Right ventricle myocardium superior (tissue), 1 donor: ENCODE measurements around the gene AOC3. TPM values are rescaled to one million over a fixed set of nuclear protein-coding genes. Genes with fewer than 3 reads are reported as not detected.
A peak's percentile ranks its signal among the peaks of the same experiment; 100 is the strongest.
"Not testable (repeated sequence)": the region's sequence is repeated elsewhere in the genome, so short reads cannot be mapped to it uniquely, and the experiment has no call there.

Experiments used
- ATAC-seq: fragments of 200-7000 bp; cut with Tn5 transposase; one replicate; pipeline ENCODE4 v1.9.1; 2020; ENCODE audit warnings: mild to moderate bottlenecking; ENCODE audit not compliant: poor library complexity
- DNase-seq: peaks from one replicate; pipeline ENCODE4 v3.0.0-alpha.2; 2020
- intact Hi-C: fragments of 100-400 bp; cut with DNase I; formaldehyde crosslinking; loops from one replicate; pipeline ENCODE4 v1.11.2; 2022
- total RNA-seq: library from RNA; stranded (reverse); fragmentation: NEBNext Ultra II Directional; extraction: Animal tissue kit (Norgen Biotek cat#: 25700); gene quantifications from one replicate; pipeline ENCODE4 v1.2.1, GENCODE V29; 2021
- donor health status: DM: no; HTN: yes; CAD: no; lungs with severe emphysema.

AOC3 gene
- total RNA-seq, 1 donor from 2014 or later = 8.3 TPM

- intact Hi-C loops = no loop called here
Measured at GRCh38 chr17:42835732-42836131, 15.3 kb upstream of the AOC3 start.

GRCh38 chr17:42841975-42842685 lies 8.9 kb upstream of the AOC3 start:
- DNase-seq = no peak
- intact Hi-C loops = loop anchor here (2.0 kb wide), 2 partner anchors 89 to 97 kb away; no protein-coding TSS in a partner anchor
- ATAC-seq = no peak

More at GRCh38 chr17:42835732-42836131, 15.3 kb upstream of the AOC3 start:
- DNase-seq = no peak
- no peak for ATAC-seq

- intact Hi-C loops = loop anchor here (2.0 kb wide), 2 partner anchors 87 to 95 kb away; no protein-coding TSS in a partner anchor
- DNase-seq (no peak), ATAC-seq (peak; percentile 85)
Measured at GRCh38 chr17:42843358-42843934, 7.6 kb upstream of the AOC3 start.

- no peak for ATAC-seq
- no peak for DNase-seq
- intact Hi-C loops = no loop called here
Measured at GRCh38 chr17:42844271-42844670, 6.7 kb upstream of the AOC3 start, which contains the start of gene AOC2. Gene AOC2, plus strand, starts transcription at chr17:42844580. Its CDS starts 47 bp downstream, at chr17:42844627.

- intact Hi-C loops = no loop called here
- DNase-seq (no peak), ATAC-seq (no peak)
Measured at GRCh38 chr17:42844761-42845555, 6.0 kb upstream of the AOC3 start.

DNA sequence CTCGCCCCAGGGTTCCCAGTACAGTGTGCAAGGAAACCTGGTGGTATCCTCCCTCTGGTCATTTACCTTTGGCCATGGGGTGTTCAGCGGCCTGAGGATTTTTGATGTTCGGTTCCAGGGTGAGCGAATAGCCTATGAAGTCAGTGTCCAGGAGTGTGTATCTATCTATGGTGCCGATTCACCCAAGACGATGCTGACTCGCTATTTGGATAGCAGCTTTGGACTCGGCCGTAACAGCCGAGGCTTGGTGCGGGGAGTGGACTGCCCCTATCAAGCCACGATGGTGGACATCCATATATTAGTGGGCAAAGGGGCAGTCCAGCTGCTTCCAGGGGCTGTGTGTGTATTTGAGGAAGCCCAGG lies 5.5 kb upstream of the AOC3 start:
- DNase-seq (no peak), ATAC-seq (no peak)
- intact Hi-C loops = no loop called here

- no peak for DNase-seq
- intact Hi-C loops = no loop called here
- ATAC-seq = no peak
Measured at GRCh38 chr17:42845918-42846593, 4.9 kb upstream of the AOC3 start.

GRCh38 chr17:42846594-42847280 lies 4.3 kb upstream of the AOC3 start:
- peak; percentile 29 for ATAC-seq
- intact Hi-C loops = no loop called here

DNA sequence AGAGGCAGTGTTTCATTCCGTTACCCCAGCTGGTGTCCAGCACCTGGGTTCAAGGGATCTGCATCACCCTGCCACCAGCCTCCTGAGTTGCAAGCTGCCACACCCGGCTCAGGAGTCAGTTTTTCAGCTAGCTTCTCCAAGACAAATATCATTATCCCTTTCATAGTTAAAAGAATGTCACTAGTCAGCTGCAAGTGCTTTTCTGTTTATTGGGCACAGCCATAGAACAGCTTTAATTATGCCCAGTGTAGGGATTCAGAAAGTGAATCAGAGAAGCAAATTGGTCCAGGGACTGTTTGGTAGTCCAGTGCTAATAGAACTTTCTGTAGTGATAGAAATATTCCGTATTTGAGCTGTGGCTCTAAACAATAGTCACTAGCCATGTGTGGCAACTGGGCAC lies 2.9 kb upstream of the AOC3 start:
- DNase-seq (no peak), ATAC-seq (no peak)
- intact Hi-C loops = no loop called here

More at GRCh38 chr17:42846594-42847280, 4.3 kb upstream of the AOC3 start:
- DNase-seq = no peak

DNA sequence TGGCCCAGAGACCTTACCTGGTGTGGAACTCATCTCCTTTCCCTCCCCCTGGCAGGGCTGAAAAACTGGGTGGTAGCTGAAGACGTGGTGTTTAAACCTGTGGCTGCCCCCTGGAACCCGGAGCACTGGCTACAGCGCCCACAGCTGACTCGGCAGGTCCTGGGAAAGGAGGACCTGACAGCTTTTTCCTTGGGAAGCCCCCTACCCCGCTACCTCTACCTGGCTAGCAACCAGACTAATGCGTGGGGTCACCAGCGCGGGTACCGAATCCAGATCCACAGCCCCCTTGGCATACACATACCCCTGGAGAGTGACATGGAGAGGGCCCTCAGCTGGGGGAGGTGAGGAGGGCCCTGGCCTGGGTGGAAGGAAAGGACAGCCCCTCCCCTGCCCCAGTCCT lies 2.0 kb upstream of the AOC3 start:
- ATAC-seq = no peak
- DNase-seq = no peak

GRCh38 chr17:42849451-42850181 lies 1.4 kb upstream of the AOC3 start:
- ATAC-seq = peak; percentile 25
- intact Hi-C loops = no loop called here
- no peak for DNase-seq

More for the DNA sequence above, 2.0 kb upstream of the AOC3 start:
- intact Hi-C loops = no loop called here

DNA sequence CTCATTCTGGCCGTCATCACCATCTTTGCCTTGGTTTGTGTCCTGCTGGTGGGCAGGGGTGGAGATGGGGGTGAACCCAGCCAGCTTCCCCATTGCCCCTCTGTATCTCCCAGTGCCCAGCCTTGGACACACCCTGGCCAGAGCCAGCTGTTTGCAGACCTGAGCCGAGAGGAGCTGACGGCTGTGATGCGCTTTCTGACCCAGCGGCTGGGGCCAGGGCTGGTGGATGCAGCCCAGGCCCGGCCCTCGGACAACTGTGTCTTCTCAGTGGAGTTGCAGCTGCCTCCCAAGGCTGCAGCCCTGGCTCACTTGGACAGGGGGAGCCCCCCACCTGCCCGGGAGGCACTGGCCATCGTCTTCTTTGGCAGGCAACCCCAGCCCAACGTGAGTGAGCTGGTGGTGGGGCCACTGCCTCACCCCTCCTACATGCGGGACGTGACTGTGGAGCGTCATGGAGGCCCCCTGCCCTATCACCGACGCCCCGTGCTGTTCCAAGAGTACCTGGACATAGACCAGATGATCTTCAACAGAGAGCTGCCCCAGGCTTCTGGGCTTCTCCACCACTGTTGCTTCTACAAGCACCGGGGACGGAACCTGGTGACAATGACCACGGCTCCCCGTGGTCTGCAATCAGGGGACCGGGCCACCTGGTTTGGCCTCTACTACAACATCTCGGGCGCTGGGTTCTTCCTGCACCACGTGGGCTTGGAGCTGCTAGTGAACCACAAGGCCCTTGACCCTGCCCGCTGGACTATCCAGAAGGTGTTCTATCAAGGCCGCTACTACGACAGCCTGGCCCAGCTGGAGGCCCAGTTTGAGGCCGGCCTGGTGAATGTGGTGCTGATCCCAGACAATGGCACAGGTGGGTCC lies 607 bp downstream of the AOC3 start:
- intact Hi-C loops, DNase-seq, ATAC-seq: not testable (repeated sequence)

DNA sequence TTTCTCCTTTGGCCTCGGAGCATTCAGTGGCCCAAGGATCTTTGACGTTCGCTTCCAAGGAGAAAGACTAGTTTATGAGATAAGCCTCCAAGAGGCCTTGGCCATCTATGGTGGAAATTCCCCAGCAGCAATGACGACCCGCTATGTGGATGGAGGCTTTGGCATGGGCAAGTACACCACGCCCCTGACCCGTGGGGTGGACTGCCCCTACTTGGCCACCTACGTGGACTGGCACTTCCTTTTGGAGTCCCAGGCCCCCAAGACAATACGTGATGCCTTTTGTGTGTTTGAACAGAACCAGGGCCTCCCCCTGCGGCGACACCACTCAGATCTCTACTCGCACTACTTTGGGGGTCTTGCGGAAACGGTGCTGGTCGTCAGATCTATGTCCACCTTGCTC lies 1.4 kb downstream of the AOC3 start:
- intact Hi-C loops = no loop called here
- ATAC-seq (no peak), DNase-seq (no peak)

- no peak for ATAC-seq
- intact Hi-C loops = no loop called here
- DNase-seq = no peak
Measured at GRCh38 chr17:42853004-42853403, 2.0 kb downstream of the AOC3 start.

DNA sequence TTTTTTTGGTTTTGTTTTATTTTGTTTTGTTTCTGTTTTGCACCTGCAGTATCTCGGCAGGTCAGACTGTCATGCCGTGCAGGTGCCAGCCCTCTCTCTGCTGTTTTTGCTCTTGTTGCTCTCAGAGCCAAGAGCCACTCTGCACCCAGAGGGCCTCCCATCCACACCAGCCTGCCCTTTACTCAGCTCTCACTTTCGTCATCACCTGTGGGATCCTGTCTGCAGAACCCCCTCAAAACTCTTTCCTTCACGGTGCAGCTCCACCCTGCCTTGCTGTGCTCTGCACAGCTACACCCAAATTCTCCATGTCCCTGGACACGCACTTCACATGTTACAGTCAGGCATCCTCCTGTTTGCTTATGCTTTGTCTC lies 2.6 kb downstream of the AOC3 start:
- ATAC-seq (no peak), DNase-seq (no peak)
- intact Hi-C loops = no loop called here

GRCh38 chr17:42853968-42854790 lies 3.2 kb downstream of the AOC3 start:
- intact Hi-C loops = no loop called here
- ATAC-seq = no peak
- DNase-seq = no peak
